Stimulated activated CD8-positive, alpha-beta memory T cell treated with anti-CD3 and anti-CD28 coated beads, Interleukin-12 subunit alpha, Interleukin-12 subunit beta, amount 100 ng/mL, for 24 hours (primary cell): ENCODE results near the gene C2orf42.
"Not testable (repeated sequence)": the region's sequence is repeated elsewhere in the genome, so short reads cannot be mapped to it uniquely, and the experiment has no call there.

ENCODE experiments used
- DNase-seq: peaks from one replicate; pipeline ENCODE4 v3.0.0-alpha.2; 2020; ENCODE audit errors: extremely low read depth

The C2orf42 gene

DNA sequence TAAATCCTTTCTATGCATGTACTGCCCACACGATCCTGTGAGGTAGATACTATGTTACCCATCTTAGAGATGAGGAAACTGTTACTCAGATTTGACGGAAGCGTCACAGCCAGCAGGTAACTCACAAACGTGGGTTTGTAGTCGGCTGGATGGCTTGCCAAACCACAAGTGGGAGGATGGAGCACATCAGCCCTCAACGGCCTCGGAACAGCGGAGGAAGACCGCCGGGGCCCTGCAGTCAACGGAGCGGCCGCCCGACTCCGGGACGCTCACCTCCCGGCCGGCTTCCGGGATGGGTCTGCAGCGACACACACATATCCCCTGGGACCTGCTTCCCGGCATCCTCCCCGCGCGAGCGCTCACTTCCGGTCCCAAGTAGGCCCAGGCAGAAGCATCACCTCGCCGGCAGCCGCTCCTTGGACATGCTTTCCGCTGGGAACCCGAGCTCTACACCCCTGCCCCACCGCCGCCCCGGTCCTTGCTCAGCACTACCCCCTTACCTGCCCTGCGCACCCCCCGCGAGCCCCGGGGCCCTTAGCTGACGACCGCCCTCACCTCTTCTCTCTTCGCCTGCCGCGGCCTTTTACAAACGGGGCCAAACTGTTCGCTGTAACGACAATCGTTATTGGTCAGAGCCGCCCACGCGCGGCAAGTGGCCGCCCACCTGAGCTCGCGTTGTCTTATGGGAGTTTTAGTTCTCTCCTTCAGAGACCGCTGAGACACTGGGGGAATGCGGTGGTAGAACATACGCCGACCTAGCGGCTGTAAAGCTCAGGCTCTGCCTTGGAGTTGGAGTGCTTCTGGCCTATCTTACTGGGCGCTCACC, at the start of gene C2orf42:
Gene C2orf42 (minus strand): TSS at position 602 of the 826 bp plus-strand sequence. CDS start 9,034 bp downstream, outside the sequence.
- DNase-seq: peak; percentile 92

DNA sequence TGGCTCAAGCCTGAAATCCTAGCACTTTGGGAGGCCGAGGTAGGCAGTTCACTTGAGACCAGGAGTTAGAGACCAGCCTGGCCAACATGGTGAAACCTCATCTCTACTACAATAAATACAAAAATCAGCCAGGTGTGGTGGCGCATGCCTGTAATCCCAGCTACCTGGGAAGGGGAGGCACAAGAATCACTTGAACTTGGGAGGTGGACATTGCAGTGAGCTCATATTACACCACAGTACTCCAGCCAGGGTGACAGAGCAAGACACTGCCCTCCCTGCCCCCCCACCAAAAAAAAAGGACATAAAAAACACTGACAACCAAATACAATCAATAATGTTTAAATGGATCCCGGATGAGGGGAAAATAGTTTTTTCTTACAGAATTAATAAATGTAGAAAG, 49.8 kb upstream of the C2orf42 start:
- no peak for DNase-seq

DNA sequence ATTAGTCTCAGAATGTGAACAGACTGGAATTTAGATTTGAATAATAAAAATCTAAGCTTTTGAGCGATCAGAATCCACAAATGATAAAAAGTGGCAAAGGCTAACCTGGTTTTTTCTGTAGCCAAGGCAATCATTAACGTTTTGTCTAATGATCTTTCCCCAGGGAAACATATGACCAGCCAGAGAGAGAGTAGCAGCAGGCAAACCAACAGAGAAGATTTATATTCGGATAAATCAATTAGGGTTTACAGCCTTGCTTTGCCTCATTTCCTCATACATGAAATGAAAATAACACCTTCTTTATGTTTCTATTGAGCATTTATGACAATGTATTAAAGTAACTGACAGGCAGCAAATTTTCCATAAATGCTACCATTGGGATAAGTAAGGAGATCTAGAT, 43.1 kb upstream of the C2orf42 start:
- DNase-seq: no peak

DNA sequence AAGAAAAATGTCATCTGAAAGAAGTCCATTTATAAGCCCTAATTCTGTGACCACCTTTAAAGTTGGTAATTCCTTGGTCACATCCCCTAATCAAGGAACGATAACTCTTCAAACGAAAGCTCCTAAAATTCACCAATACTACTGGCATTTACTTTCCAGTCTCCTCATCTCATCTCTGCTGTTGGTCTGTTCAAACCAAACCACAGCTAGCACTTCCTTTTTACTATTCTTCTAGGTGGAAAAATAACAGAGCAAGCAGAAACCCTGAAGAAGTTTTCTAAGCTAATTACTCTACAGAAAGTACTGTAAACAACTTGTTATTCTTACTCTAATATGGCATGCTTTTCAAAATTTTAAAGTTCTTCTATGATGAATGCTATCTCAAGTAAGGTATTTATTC, 36.0 kb upstream of the C2orf42 start:
- DNase-seq: no peak

DNA sequence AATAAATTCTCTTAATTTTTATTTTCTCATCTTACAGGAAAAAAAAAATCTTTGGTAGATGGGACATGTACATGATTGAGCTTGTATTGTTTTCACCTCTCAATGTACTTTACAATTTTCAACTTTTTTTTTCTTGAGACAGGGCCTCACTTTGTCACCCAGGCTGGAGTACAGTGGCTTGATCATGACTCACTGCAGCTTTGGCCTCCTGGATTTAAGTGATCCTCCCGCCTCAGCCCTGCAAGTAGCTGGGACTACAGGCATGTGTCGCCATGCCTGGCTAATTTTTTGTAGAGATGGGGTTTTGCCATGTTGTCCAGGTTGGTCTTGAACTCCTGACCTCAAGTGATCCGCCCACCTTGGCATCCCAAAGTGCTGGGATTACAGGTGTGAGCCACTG, 32.5 kb upstream of the C2orf42 start:
- not testable (repeated sequence) for DNase-seq

DNA sequence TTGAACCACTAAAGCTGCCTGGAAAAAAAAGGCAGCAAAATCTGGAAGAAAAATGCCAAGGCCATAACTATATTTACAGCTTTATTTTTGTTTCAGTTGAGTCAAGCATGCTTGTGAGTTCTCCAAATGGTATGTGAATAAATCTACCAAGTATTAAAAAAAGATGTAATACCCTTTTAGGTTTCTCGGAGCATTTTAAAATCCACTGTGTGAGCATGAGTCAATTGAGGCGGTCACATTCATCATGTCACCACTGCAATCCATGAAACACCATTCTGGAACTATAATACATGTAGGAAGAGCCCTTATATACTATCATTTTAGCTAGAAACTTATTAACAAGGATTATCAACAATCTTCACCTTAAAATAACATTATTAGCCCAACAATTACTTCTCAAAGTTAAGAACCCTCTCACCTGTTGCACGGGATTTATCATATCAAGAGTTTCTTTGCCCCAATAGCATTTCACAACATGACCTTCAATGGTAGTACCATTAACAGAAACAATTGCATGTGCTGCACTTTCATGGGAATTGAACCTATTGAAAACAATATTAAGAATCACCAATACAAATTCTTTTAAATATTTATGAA, 24.2 kb upstream of the C2orf42 start:
- no peak for DNase-seq

DNA sequence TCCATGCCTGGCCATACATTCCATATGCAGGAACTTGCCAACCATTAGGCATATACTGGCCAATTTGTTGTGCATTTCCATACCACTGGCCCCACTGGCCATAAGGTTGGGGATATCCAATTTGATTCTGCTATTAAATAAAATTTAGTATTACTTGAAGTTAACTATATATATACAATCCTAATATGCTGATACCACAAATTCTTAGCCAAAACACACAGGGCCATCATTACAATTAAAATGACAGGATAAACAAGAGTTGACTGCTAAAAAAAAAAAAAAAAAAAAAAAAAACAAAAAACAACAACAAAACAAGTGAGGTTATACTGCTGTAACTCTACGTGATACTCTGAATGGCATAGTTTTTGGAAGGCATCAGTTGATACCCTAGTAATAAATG, 23.5 kb upstream of the C2orf42 start:
- no peak for DNase-seq

DNA sequence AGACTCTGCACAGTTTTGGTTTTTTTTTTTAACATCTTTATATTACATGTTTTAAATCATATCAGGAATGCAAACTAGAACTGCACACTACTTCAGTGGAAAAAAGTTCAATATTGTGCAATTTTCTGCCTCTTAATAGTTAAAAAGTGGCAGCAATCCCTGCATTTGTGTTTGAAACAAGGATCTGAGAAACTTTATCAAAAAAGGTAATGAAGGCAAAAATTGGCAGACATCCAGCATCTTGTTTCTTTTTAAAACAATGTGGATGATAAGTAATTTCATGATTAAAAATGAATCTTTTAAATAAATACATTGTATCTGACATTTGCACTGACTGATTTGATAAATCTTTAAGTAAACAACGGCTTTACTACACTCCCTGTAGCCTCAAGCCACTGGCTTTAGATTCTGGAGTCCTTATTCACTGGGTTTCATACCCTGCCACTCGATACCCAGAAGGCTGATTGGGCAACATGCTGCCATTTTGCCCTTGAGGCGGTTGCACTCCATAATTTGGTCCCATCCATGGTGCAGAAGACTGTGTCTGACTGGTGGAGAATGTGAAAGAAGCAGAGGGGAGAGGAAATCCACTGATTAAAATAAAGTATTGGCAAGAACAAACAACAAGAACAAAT, 21.6 kb upstream of the C2orf42 start:
- no peak for DNase-seq

DNA sequence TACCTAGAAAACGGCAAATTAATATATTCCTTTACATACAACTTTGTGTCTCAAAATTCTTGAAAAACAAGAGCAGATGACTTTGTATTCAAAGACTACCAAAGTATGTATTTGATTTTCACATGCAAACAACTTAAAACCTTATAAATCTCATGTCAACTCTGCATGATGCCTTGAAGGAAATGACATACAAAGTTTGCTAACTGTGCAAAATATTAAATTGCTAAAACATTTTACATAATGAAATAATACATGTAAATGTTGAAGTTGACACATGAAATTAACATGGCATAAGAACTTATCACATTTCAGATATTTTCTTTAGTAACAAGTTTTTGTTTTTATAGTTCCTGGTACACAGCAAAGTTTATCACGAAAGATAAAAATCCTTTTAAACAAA, 20.8 kb upstream of the C2orf42 start:
- no peak for DNase-seq

DNA sequence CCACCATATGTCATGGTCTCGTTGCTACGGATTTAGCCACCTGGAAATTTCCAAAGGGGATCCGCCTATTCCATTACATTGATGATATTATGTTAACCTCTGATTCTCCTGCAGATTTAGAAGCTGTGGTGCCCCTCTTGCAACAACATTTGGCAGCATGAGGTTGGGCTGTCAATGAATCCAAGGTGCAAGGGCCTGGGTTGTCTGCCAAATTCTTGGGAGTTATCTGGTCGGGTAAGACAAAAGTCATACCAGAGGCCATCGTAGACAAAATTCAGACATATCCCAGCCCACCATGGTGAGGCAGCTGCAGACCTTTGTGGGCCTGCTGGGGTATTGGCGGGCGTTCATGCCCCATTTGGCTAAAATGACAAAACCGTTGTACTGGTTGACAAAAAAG, 13.6 kb upstream of the C2orf42 start:
- DNase-seq: no peak

DNA sequence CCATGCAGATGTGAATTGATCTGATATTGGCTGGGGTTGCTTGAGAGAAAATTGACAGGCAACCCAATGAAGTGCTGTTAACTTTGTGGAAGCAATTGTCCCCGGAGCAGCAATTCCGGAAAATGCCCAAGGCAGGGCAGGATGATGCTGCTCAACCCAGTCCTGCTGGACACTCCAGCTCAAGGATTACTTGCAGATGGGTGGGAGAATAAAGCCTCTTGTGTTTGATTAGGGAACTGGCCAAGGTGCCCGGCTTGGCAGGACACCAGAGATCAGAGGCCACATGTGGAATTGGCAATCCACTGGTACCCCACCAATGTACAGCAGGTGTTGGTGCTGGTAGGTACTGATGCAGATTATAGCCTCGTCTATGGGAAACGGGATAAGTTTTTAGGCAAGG, 12.3 kb upstream of the C2orf42 start:
- DNase-seq: no peak

DNA sequence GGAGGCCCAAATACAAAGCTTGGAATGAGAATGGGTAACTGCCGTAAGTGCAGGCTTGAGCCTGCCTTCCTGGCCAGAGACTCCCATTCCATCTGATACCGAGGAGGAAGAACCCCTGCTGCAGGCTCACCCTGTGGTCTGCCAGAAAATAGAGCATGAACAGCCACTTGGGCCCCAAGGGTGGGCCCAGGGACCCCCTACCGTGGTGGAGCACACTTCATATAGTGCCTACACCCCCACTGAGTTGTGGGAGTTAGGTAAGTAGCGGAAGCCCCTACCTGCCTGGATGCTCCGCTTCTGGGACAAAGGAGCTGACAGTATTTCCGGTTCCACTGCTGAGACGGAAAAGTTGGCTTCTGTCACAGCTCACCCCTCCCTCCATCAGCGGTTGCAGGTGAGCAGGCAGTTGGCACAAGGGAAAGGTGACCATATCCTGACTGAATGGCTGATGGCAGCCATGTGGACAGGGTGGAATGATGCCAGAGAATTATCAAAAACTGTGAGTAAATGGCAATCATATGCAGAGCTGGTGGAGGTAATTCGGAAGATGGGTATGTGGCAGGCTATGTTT, 11.5 kb upstream of the C2orf42 start:
- no peak for DNase-seq

DNA sequence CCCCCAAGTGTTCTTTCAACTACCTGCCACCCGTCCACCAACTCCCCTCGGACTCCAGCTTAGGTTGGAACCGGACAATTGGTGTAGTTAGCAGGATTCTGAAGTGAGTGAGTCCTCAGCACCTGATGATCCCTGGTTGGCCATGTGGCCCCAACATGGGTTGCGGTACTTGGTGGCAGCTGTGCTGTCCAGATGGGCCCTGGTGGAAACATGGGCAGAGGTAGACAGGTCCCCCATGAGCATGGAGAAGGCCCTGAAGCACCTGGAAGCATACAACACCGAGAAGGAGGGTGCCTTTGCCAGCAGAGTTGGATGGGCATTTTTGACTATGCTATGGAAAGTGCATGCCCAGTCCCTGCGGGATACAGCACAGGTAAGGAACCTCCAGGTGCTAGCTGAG, 11.0 kb upstream of the C2orf42 start:
- DNase-seq: no peak

DNA sequence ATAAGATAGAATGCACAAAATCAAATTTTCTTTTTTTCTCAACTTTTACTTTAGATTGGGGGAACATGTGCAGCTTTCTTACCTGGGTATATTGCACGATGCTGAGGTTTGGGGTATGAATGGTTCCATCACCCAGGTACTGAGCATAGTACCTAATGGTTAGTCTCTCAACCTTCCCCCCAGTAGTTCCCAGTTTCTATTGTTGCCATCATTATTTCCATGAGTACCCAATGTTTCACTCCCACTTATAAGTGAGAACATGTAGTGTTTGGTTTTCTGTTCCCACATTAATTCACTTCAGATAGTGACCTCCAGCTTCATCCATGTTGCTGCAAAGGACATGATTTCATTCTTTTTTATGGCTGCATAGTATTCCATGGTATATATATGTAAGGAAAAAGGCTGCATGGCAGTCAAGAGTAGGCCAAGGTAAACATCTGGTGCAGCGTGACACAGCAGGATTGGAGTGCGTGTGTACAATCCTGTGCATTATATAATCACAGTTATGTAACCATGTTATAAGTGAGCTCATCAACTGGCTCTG, 10.5 kb upstream of the C2orf42 start:
- DNase-seq: no peak

DNA sequence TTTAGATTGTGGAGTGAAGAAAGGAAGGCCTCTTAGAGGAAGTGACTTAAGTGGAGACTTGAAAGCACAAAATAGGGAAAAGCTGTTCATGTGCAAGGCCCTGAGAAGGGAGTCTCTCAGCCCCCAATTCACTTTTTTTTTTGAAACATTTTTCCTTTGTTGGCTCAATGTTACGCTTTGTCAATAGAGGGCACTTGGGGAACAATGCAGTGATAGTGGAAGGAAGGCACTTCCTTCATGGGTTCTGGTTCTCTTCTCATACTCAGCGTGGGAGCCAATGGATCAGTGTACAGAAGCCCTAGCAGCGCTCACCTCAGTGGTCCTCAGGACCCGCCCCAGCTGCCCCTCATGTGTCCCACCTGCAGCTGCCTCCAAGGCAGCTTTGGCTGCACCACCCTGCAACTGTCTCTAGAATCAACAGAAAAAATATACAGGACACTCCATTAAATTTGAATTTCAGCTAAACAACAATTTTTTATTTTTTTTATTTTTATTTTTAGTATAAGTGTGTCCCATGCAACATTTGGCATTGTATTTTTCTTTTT, 8.6 kb upstream of the C2orf42 start:
- no peak for DNase-seq

DNA sequence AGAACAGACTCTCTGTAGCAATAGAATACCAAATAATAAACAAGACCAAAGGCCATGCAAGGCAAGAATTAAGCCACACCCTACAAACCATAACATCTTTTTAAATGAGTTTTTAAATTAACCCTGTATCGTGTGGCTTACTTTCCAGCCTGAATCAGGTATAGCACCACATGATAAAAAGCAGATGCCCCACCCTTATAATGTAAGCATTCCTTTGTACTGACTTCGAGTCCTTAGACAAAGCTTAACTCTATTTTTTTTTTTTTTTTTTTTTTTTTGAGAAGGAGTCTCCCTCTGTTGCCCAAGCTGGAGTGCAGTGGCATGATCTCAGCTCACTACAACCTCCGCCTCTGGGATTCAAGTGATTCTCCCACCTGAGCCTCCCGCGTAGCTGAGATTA, 1.7 kb upstream of the C2orf42 start:
- no peak for DNase-seq

DNA sequence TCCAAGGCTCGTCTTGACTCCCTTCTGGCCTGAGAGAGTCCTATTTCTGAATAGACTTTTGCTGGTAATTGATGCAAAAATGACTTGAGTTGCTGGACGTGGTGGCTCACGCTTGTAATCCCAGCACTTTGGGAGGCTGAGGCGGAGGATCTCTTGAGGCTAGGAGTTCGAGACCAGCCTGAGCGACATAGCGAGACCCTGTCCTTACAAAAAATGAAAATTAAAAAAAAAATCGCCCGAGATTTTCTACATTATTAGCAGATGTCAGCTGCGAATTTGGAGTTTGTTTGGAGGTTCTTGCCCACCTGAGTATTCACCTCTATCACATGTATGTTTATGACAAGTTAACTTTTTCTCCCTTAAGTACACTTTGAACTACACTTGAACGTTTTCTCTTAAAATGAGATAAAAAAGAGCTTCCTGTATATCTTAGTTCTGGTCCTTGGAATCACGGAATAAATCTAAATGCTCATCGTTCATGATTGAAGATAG, 471 bp upstream of the C2orf42 start:
- no peak for DNase-seq

DNA sequence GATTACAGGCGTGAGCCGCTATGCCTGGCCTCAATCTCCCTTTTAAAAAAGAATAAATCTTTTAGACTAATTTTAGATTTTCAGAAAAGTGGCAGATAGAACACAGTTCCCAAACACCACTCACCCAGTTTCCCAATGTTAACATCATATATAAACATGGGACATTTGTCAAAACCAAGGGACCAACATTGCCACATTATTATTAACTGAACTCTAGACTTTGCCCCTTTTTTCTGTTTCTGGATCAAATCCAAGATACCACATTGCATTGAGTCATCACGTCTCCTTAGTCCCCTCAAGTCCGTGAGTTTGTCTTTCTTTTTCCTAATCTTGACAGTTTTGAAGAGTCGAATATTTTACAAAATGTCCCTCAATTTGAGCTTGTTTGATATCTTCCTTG, 2.4 kb downstream of the C2orf42 start:
- no peak for DNase-seq

DNA sequence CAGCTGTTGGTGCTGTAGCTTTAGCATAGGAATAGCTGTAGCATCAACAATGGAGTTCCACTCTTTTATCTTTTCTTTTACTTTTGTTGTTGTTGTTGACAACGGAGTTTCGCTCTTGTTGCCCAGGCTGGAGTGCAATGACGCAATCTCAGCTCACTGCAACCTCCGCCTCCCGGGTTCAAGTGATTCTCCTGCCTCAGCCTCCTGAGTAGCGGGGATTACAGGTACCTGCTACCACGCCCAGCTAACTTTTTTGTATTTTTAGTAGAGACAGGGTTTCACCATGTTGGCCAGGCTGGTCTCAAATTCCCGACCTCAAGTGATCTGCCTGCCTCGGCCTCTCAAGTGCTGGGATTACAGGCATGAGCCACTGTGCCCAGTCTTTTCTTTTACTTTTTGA, 3.6 kb downstream of the C2orf42 start:
- not testable (repeated sequence) for DNase-seq

DNA sequence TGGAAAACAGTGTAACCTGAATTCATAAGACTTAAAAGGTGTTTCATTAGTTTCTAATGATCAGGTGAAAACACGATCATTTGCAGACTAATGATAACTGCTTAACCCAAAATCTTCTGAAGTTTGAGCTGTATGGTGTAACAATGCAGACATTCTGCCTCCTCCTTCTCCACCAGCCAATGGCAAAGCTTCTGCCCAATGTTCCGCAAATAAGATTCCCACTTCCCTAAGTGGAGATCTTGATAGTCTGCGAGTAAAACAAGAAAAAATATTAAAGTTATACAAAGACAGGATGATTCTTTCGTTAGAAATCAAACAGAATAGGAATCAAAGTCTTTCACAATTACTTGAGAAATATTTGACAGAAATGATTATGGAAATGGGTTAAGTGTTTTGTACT, 8.1 kb downstream of the C2orf42 start:
- DNase-seq: no peak

DNA sequence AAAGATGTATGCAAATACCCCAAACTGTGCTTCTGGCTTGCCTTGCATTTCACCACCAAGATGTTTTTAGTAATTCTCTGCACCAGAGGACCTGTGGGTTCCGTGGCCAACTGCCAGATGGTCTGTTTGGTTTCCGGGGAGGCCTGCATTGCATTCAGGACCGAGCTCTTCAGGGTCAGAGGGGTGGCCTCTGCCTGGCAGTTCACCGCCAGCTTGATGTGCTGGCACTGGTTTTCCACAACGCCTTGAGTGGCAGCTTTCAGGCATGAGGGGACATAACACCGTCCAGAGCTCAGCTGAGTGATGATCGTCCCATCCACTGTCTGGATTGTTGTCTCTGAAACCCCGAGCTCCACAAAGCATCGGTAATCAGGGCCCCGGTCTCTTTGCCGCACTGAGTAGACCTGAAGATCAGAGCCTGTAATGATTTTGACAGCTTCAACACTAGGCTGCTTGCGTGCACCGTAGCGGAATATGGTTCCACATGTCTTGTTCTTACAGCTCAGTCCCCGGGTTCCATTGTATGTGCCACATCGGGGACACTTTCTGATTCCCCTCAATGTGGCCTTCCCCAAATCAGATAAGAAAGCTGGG, 9.4 kb downstream of the C2orf42 start:
- no peak for DNase-seq

DNA sequence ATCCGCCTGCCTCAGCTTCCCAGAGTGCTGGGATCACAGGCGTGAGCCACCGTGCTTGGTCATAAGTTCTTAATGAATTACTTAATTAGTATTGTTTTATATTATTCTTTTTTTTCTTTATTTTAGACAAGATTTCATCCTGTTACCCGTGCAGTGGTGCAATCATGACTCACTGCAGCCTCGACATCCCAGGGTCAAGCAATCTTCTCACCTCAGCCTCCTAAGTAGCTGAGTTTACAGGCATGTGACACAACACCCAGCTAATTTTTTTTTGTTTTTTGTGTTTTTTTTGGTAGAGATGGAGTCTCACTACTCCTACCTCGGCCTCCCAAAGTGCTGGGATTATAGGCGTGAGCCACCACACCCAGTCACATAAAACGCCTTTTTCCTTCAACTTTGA, 17.3 kb downstream of the C2orf42 start:
- DNase-seq: no peak
